RWPE2 (cell line): ENCODE data around the gene TMIE.
A peak's percentile ranks its signal among the peaks of the same experiment; 100 is the strongest.

ENCODE experiments used
- ATAC-seq: fragments of 200-7000 bp; cut with Tn5 transposase; 3 replicates; pipeline ENCODE4 v1.9.1; 2021; ENCODE audit warnings: low read depth
- DNase-seq: peaks from one replicate; pipeline ENCODE4 v3.0.0-alpha.2; 2020; ENCODE audit warnings: low spot score
- H3K27ac ChIP-seq: fragments of 450-650 bp; 2 replicates; pipeline ENCODE4 v1.5.1; 2017; ENCODE audit warnings: mild to moderate bottlenecking; ENCODE audit not compliant: poor library complexity, severe bottlenecking
- H3K27me3 ChIP-seq: fragments of 250-450 bp; sonication (Bioruptor Pico); 2 replicates; pipeline ENCODE4 v1.5.1; 2021; ENCODE audit warnings: mild to moderate bottlenecking, moderate library complexity; ENCODE audit not compliant: insufficient read depth, poor library complexity, severe bottlenecking
- H3K36me3 ChIP-seq: fragments of 250-450 bp; sonication (Bioruptor Pico); 2 replicates; pipeline ENCODE4 v1.5.1; 2020; ENCODE audit warnings: low read depth, mild to moderate bottlenecking, moderate library complexity
- H3K4me1 ChIP-seq: fragments of 250-450 bp; sonication (Bioruptor Pico); 2 replicates; pipeline ENCODE4 v1.5.1; 2021; ENCODE audit warnings: mild to moderate bottlenecking, moderate library complexity; ENCODE audit not compliant: insufficient read depth, poor library complexity, severe bottlenecking
- H3K4me3 ChIP-seq: fragments of 250-450 bp; sonication (Bioruptor Pico); 2 replicates; pipeline ENCODE4 v1.5.1; 2021; ENCODE audit warnings: mild to moderate bottlenecking, moderate library complexity; ENCODE audit not compliant: severe bottlenecking
- H3K9me3 ChIP-seq: fragments of 250-450 bp; sonication (Bioruptor Pico); 2 replicates; pipeline ENCODE4 v1.5.1; 2021; ENCODE audit warnings: mild to moderate bottlenecking, moderate library complexity; ENCODE audit not compliant: severe bottlenecking
- TF ChIP-seq, protein P1 (sequence below): fragments of 450-650 bp; IDR thresholded peaks from one replicate; pipeline ENCODE4 v1.5.1; 2017; ENCODE audit warnings: mild to moderate bottlenecking, moderate library complexity; ENCODE audit not compliant: poor library complexity, severe bottlenecking

The TMIE gene

DNA sequence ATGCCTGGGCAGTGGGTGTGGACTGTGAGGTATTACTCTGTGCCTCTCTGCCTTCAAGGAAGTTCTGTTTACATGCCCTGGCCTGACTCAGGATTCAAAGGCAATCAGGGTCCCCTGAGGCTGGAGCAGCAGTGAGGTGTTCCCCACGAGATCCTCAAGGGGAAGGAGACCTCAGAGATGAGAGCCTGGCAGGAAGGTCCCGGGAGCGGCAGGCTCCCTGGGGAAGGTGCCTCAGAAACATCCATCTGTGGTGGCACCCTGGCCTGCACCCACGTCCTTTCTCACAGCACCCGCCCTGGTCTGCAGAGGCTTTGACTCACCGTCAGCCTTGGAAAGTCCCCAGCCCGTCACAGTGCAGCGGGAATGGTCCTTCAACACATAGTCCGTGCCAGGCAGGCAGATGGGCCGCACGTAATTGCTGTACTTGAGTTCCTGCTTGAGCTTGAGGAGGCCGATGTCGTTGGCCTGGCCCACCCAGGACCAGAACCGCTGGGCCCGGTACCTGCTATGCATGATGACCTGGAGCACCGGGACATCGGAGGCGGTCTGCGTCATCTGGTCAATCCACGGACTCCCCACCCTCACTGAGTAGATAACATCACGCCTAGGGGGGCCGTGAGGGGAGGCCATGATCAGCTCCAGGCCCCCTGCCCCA is 12.8 kb downstream of the TMIE start:
- TF ChIP-seq, protein P1, sequence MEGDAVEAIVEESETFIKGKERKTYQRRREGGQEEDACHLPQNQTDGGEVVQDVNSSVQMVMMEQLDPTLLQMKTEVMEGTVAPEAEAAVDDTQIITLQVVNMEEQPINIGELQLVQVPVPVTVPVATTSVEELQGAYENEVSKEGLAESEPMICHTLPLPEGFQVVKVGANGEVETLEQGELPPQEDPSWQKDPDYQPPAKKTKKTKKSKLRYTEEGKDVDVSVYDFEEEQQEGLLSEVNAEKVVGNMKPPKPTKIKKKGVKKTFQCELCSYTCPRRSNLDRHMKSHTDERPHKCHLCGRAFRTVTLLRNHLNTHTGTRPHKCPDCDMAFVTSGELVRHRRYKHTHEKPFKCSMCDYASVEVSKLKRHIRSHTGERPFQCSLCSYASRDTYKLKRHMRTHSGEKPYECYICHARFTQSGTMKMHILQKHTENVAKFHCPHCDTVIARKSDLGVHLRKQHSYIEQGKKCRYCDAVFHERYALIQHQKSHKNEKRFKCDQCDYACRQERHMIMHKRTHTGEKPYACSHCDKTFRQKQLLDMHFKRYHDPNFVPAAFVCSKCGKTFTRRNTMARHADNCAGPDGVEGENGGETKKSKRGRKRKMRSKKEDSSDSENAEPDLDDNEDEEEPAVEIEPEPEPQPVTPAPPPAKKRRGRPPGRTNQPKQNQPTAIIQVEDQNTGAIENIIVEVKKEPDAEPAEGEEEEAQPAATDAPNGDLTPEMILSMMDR = no peak
- ATAC-seq = peak; percentile 43

GRCh38 chr3:46714728-46715506 is 13.7 kb downstream of the TMIE start:
- Histone ChIP-seq H3K27me3 (no peaks in the 10 kb centered on the region), H3K4me1 (peaks cover 3% of the 10 kb centered on the region), H3K27ac (no peak overlapping the region), H3K4me3 (no peak overlapping the region), H3K36me3 (no peaks in the 10 kb centered on the region), H3K9me3 (no peaks in the 10 kb centered on the region)
- no peak for DNase-seq
- ATAC-seq = no peak
- TF ChIP-seq, protein P1 = no peak

More for the DNA sequence above, 12.8 kb downstream of the TMIE start:
- peak; percentile 58 for DNase-seq
- H3K9me3 ChIP-seq = no peaks in the 10 kb centered on the region
- no peak overlapping the region for H3K27ac ChIP-seq
- H3K4me3 ChIP-seq = no peak overlapping the region
- peaks cover 3% of the 10 kb centered on the region for H3K4me1 ChIP-seq
- H3K27me3 ChIP-seq = no peaks in the 10 kb centered on the region
- no peaks in the 10 kb centered on the region for H3K36me3 ChIP-seq

GRCh38 chr3:46715507-46716175 is 14.4 kb downstream of the TMIE start:
- DNase-seq (no peak), ATAC-seq (no peak)
- Histone ChIP-seq H3K36me3 (no peaks in the 10 kb centered on the region), H3K4me1 (peaks cover 3% of the 10 kb centered on the region), H3K4me3 (no peak overlapping the region), H3K9me3 (no peaks in the 10 kb centered on the region), H3K27me3 (no peaks in the 10 kb centered on the region), H3K27ac (no peak overlapping the region)
- TF ChIP-seq, protein P1 = no peak

GRCh38 chr3:46716461-46717441 is 15.6 kb downstream of the TMIE start:
- Histone ChIP-seq H3K4me3 (no peak overlapping the region), H3K4me1 (peaks cover 3% of the 10 kb centered on the region), H3K27ac (no peak overlapping the region), H3K9me3 (no peaks in the 10 kb centered on the region), H3K36me3 (no peaks in the 10 kb centered on the region), H3K27me3 (no peaks in the 10 kb centered on the region)
- TF ChIP-seq, protein P1 = no peak
- DNase-seq (no peak), ATAC-seq (no peak)
